PC-9 (cell line): Measurements from ENCODE around the gene RTN3.
"Not testable (repeated sequence)": the region's sequence is repeated elsewhere in the genome, so short reads cannot be mapped to it uniquely, and the experiment has no call there.

Experiments used
- EZH2 ChIP-seq: fragments of 200-600 bp; sonication (generic); IDR thresholded peaks from 2 replicates; pipeline ENCODE4 v1.8.0; 2017; ENCODE audit warnings: antibody characterized with exemption, low read depth
- TF ChIP-seq, protein P1 (sequence below): fragments of 200-600 bp; sonication (generic); conservative IDR thresholded peaks from 2 replicates; pipeline ENCODE4 v1.6.1; 2017; ENCODE audit warnings: mixed run types, antibody characterized with exemption, mild to moderate bottlenecking, moderate library complexity

DNA sequence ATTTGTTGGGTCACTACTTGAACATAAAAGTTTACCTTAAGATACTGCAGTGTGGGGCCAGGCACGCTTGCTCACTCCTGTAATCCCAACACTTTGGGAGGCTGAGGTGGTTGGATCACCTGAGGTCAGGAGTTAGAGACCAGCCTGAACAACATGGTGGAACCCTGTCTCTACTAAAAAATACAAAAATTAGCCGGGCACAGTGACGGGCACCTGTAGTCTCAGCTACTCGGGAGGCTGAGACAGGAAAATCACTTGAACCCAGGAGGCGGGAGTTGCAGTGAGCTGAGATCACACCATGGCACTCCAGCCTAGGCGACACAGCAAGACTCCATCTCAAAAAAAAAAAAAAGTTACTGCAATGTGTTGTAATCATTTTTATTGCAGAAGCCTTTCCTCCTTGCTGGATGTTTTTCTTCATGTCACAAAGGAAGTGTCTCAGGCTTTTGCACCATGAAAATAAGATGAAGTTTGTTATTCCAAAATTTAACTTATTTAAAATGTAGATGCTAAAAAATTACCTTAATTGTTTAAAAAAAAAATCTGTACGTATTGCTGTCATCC is 3.9 kb downstream of the RTN3 start:
- TF ChIP-seq, protein P1, sequence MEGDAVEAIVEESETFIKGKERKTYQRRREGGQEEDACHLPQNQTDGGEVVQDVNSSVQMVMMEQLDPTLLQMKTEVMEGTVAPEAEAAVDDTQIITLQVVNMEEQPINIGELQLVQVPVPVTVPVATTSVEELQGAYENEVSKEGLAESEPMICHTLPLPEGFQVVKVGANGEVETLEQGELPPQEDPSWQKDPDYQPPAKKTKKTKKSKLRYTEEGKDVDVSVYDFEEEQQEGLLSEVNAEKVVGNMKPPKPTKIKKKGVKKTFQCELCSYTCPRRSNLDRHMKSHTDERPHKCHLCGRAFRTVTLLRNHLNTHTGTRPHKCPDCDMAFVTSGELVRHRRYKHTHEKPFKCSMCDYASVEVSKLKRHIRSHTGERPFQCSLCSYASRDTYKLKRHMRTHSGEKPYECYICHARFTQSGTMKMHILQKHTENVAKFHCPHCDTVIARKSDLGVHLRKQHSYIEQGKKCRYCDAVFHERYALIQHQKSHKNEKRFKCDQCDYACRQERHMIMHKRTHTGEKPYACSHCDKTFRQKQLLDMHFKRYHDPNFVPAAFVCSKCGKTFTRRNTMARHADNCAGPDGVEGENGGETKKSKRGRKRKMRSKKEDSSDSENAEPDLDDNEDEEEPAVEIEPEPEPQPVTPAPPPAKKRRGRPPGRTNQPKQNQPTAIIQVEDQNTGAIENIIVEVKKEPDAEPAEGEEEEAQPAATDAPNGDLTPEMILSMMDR: not testable (repeated sequence)
- not testable (repeated sequence) for TF ChIP-seq EZH2
